NCI-H345 (cell line): ENCODE data around the gene TTLL9.

Experiments used
- DNase-seq: peaks from one replicate; lab custom pipeline; 2025; lab: John Stamatoyannopoulos, UW

Gene TTLL9

DNA sequence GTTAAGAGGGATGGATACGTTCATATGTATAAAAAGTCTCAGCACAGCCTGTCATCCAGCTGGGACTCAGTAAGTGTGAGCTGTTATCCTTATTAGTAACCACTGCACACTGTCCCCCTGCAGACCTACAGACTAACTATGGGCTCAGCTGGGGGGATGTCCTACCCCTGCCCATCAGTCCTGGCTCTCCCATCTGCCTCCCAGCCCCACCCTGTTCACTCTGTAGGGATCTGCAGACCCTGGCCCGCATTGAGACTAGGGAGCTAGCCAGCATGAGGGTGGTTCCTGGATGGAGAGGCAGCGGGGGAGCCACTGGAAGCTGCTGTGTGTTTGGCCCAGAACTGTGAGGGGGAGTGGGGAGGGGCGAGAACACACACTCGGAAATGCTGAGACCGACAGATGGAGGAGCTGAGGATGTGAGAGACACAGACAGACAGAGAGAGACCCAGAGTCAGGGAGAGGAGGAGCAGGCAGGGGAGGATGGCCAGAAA is 114.6 kb downstream of the TTLL9 start:
- DNase-seq: no peak

DNA sequence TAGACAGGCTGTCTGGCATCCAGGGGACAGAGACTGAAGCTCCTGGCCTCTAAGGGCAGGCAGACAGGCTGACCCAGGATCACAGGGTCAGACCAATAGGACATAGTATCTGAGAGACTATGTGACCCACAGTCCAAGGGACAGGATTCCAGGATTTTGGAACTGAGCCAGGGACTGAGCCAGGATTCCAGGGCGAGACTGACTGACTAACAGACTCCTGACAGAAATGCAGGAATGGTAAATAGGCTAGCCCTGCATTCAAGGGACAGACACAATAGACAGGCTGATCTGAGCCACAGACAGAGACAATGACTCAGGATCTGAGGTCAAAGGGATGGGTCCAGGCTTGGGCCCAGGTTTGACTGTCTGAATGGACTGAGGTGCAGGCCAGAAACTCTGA is 117.3 kb downstream of the TTLL9 start:
- no peak for DNase-seq

DNA sequence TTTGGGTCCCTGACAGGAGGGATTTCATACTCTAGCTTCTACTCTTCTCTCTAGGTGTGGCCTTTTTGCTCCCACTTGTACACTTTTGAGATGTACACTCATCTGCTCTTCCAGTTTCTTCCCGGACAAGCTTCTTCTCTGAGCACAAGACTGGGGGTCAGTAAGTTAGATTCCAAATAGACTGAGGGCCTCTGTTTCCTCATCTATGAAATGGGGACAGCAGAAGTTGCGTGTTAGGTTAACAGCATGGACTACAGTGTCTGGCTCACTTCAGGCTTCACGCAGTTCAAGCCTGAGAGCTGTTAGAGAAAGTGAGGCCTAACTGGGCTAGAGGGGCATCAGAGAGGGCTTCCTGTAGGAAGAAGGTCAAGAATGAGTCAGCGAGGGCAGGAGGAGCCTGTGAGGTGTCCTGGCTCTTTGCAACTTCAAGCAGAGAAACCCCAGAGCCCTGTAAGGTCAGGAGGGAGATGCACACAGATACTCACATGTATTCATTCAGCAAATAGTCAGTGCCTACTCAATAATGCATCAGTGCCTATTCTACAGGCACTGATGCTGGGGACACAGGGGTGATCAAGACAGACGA is 118.1 kb downstream of the TTLL9 start:
- no peak for DNase-seq

DNA sequence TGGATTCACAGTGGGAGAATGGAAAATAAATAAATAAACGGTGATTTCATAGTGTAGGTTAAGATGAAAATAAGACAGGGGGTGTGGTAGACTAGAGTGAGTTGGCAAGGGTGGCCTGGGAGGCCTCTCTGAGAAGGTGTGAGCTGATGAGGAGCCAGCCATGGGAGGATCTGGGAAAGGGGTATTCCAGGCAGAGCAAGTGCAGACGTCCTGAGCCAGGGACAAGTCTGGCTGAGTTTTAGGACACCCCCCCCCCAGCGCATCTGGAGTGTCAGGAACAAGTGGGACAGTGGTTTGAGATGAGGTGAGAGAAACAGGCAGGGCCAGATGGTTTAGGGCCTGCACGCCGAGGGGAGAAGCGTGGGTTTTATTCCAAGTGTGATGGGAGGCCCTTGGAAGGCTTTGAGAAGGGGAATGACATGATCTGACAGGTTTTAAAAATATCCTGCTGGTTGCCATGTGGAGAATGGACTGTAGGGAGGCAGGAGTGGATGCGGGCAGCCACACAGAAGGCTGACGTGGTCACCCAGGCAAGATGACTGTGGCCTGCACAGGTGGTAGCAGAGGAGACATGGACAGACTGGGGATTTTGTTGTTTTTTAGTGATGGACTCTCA is 118.7 kb downstream of the TTLL9 start:
- DNase-seq: no peak

DNA sequence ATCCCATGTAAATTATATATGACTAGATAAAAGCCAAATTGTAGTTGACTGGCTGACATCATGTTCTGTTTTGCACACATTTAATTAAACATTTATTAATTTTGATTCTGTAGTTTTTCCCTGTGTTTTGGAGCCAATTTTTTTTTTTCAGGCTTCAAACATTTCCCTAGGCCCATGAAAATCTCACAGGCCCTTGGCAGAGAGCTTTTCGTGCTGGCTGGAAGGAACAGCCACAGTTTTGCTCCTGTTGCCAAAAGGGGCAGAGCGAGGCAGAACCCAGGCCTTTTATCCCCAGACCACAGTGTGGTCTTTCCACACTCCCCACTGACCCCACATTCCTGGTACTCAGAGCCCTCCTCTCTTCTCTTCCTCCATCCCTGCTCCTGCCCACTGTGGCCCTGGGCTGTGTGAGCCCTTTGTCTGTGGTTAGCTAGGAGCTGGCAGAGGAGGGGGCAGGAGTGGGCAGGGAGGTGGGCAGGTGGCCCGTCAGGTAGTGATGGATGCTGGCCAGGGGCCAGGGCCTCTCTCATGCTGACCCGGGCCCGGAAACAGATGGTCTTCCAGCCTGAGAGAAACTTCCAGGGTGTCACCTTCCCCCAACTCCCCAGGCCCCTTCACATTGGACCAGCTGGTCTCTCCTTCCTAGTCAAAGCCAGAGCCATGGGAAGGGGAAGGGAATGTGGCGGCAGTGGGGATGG is 120.4 kb downstream of the TTLL9 start:
- no peak for DNase-seq

DNA sequence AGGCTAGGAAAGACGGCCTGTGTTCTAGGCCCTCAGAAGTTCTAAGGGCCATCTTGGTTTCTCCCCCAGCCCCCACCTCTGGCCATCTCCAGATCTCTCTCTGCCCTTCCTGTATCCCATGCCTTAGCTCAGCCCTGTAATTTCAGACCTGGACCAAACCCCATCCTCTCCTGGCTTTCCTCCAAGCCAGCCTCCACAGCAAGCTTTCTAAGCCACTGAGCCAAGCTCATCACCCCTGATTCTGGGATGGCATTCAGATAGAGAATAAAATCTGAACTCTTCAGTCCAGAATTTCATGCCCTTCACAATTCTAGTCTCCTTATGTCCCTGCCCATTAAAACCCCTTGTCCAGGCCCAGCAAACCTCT is 120.9 kb downstream of the TTLL9 start:
- DNase-seq: no peak

DNA sequence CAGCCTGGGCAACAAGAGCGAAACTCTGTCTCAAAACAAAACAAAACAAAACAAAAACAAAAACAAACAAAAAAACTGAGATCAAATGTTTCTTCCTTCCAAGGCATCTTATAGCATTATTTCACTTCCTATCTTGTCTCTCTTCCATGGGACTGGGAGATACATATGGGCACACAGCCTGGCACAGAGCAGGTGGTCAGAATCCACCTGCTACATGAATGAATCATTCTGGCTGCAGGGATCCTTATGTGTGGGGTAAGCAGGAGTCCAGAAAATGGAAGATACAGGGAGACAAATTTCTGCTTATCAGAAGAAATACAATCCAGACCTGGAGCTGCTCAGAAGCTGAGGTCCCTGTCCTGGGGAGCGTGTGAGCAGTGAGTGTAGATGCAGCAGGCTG is 121.7 kb downstream of the TTLL9 start:
- no peak for DNase-seq
